NCI-H1048 (cell line): ENCODE results near the gene TSHZ2.

ENCODE experiments used
- DNase-seq: peaks from one replicate; lab custom pipeline; 2025; lab: John Stamatoyannopoulos, UW

TSHZ2 gene

GRCh38 chr20:53284256-53284655, 312.1 kb downstream of the TSHZ2 start:
- DNase-seq = no peak

- DNase-seq = no peak
These were observed 312.5 kb downstream of the TSHZ2 start for GRCh38 chr20:53284696-53285095.

- DNase-seq = no peak
These were observed 315.3 kb downstream of the TSHZ2 start for GRCh38 chr20:53287357-53288042.

- DNase-seq = no peak
These were observed 319.4 kb downstream of the TSHZ2 start for GRCh38 chr20:53291548-53291947.

GRCh38 chr20:53292347-53292746, 320.2 kb downstream of the TSHZ2 start:
- DNase-seq = no peak

- DNase-seq = no peak
These were observed 322.6 kb downstream of the TSHZ2 start for GRCh38 chr20:53294804-53295203.

GRCh38 chr20:53296025-53296424, 323.9 kb downstream of the TSHZ2 start:
- DNase-seq = no peak

GRCh38 chr20:53296451-53297153, 324.4 kb downstream of the TSHZ2 start:
- DNase-seq = no peak

- no peak for DNase-seq
These were observed 325.0 kb downstream of the TSHZ2 start for GRCh38 chr20:53297154-53297529.

GRCh38 chr20:53298260-53298659, 326.1 kb downstream of the TSHZ2 start:
- no peak for DNase-seq

- DNase-seq = no peak
These were observed 326.8 kb downstream of the TSHZ2 start for GRCh38 chr20:53298911-53299310.

GRCh38 chr20:53299831-53300230, 327.7 kb downstream of the TSHZ2 start:
- no peak for DNase-seq

- DNase-seq = no peak
These were observed 329.7 kb downstream of the TSHZ2 start for GRCh38 chr20:53301869-53302268.

- no peak for DNase-seq
These were observed 330.7 kb downstream of the TSHZ2 start for GRCh38 chr20:53302695-53303412.

- no peak for DNase-seq
These were observed 331.2 kb downstream of the TSHZ2 start for GRCh38 chr20:53303413-53303760.

GRCh38 chr20:53304146-53304545, 332.0 kb downstream of the TSHZ2 start:
- DNase-seq = no peak

- no peak for DNase-seq
These were observed 334.1 kb downstream of the TSHZ2 start for GRCh38 chr20:53306192-53306805.

- no peak for DNase-seq
These were observed 335.9 kb downstream of the TSHZ2 start for GRCh38 chr20:53307964-53308597.

- DNase-seq = no peak
These were observed 337.4 kb downstream of the TSHZ2 start for GRCh38 chr20:53309515-53309914.

GRCh38 chr20:53312957-53313356, 340.8 kb downstream of the TSHZ2 start:
- no peak for DNase-seq

- no peak for DNase-seq
These were observed 344.2 kb downstream of the TSHZ2 start for GRCh38 chr20:53316206-53316937.

- no peak for DNase-seq
These were observed 347.0 kb downstream of the TSHZ2 start for GRCh38 chr20:53319200-53319599.
